Fibroblast of upper back skin (primary cell): Measurements from ENCODE around the gene PHLPP1.

Experiments used
- DNase-seq: peaks from one replicate; pipeline ENCODE4 v3.0.0-alpha.2; 2013

The PHLPP1 gene

DNA sequence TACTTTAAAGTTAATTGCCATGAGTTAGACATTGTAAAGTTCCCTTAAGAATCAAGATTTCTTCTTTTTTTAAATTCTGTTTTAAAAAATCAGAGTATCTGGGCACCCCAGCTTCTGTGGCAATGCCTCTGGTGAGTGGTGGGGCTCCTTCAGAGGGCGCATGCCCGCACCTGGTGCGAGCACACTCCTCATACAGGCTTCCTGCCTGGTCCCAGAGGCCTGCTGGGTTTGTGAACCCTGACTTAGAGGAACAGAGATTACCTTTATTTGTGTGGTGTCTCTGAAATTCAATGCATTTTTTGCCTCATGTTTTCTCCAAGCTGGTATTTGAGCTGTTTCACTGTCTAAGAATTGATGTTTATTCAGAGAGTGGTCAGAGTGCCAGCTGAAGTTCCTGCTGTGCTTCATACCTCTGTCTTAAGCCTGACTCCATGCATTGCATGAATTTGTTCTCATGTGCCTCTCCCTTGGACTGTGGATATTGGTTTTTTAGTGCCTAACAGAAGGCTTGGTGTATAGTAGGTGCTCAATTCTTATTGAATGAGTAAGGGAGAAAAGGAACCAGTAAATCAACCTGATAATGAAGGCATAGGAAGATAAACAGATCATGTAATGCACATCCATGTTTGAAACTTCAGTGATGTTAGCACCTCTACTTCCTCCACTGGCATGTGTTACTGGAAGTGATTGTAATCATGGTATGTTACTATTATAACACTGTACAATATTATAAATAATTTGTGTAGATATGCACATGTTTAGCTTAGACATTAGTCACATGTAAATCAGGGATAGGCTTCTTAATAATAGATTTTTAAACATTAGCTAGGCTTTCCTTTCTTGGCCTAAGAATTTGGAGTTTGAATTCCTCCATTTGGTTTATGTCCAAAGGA lies 29.0 kb downstream of the PHLPP1 start:
- DNase-seq: no peak

DNA sequence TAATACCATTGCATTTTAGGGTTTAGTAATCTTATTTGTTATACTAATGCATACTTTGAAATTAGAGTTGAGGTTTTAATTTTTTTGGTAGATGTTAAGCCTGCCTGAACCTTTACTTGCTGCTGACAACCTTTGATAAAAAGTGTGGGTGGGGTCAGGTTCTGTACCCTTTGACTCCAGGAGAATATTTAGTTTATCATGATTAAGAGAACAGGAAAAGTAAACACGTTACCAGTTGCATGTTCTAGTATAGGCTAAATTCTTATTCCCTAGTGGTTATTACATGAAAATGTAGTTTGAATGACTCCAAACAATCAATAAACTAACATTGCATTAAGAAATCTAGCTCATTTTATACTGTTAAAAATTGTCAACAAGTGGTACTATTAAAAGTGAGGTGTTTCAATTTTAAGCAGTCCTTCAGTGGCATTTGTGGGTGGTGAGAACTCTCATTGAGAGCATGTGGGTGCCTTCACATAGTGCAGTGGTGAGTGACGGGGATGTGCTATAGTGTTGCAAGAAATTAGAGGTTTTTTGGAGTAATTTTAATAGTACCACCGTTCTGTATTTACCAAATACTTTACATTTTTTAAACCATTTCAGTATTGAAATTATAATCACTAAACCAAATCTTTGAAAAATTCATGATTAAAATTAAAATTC lies 29.9 kb downstream of the PHLPP1 start:
- DNase-seq: no peak

DNA sequence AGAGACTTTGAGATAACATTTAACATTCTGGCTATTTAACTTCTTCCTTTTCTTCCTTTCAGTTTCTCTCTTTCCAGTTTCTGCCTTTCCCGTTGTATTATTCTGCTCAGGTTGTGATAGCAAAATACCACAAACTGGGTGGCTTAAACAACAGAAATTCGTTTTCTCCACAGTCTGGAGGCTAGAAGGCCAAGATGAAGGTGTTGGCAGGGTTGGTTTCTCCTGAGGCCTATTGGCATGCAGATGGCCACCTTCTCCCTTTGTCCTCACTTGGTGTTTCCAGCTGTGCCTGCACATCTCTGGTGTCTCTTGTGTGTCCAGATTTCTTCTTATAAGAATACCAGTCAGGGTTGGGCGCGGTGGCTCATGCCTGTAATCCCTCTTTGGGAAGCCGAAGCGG lies 34.0 kb downstream of the PHLPP1 start:
- DNase-seq: no peak

DNA sequence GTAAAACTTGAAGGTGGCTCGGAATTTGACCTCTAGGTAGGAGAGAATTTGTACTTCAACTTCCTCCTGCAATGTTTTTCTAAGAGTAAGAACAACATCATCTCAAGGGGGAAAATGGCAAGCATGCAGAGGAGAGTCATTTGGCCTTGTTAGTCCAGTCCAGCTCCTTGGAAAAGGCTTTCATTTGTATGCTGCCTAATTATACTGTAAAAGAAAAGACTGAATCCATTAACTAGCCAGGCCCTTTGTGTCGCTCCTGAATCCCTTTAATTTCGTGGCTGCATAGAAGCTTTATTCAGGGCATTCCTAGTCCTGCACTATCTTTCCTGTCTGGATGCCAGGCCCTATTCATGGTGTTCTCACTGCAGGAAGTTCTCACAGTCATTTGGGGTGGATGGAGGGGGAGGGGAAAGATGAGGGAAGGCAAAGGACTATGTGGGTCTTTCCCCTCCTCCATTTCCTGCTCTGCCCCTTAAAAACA lies 36.0 kb downstream of the PHLPP1 start:
- peak; percentile 44 for DNase-seq

DNA sequence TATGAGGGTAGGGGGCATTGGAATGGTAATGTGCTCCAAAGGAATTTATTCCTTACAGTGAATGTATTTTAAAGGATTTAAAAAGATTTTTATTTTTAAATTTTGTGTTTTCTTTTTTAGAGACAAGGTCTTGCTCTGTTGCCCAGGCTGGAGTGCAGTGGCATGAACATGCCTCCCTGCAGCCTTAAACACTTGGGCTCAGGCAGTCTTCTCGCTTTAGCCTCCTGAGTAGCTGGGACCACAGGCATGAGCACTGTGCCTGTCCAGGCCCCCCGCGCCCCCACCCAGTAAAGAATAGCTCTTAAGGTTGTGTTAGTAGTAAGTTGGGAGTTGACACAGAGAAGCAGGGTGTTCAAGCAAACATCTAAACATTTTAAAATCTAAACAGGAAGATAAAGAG lies 36.6 kb downstream of the PHLPP1 start:
- no peak for DNase-seq

DNA sequence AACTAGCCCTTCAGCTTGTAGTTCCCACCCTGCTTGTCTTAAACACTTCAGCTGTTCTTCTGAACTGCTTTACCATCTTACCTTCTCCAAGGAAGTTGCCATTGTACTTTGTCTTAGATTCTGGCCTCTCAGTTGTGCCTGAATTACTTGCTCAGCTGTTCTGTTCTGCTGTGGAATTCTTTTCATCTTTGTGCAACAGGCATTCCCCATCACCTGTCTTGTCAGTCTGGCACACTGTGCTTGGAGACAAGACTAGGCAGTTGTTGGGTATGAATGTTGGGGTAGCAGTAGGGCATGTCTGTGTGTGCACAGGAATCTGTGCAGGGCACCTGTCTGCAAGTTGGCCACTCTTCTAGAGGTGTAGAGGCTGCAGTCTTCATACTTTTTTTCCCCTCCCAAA lies 38.7 kb downstream of the PHLPP1 start:
- no peak for DNase-seq

DNA sequence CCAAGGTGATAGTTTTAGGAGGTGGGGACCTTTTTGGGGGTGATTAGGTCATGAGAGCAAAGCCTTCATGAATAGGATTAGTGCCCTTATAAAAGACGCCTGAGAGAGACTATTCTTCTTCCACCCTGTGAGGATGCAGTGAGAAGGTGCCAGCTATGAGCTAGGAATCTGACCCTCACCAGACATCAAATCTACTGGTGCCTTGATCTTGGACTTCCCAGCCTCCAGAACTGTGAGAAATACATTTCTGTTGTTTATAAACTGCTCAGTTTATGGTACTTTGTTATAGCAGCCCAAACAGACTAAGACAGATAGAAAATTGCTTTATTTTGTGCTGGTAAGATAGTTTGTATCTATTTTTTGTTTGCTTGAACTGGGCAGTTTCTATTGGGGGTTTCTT lies 40.1 kb downstream of the PHLPP1 start:
- no peak for DNase-seq

DNA sequence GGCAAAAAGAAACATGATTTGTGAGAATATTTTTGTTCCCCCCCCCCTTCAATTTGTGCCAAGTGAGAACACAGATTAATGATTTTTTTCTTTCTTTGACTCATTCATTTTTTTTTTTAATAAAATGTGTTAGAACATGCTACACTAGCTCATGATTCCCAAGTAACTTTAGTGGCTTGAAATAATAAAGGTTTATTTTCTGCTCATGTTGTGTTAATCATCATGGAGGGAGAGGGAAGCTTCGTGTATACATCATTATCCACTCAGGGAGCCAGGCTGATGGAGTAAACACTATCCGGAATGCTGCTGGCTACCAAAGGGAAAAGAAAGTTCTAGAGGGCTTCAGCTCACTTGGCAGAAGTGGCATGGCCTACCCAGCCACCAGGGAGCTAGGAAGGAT lies 40.6 kb downstream of the PHLPP1 start:
- no peak for DNase-seq

DNA sequence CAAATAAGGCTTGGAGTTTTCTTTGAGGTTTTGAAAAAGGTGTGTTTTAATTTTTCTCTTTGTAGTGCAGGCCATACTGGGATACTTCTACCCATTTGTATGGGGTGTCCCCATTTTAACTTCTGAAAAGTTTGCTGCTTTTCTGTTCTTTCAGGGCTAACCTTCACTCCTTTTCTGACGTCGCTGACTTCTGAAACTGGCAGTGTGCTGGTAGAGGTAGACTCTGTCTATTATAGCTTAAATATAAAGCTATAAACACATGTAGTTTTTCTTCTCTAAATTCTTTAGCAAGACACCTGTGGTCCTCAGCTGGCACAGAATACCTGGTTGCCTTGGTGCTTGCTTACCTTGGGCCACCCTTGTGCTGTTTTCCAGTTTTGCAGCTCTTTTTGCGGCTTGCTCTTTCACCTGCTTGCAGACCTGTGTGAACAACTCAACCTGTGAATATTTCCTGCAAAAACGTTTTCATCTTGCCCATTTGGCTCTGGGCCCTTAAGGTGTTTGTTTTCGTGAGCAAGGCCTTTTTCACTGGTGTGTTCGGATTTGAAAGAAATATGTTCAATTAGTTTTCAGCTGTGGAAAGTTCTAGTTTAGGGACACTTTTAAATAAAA lies 42.2 kb downstream of the PHLPP1 start:
- DNase-seq: no peak

DNA sequence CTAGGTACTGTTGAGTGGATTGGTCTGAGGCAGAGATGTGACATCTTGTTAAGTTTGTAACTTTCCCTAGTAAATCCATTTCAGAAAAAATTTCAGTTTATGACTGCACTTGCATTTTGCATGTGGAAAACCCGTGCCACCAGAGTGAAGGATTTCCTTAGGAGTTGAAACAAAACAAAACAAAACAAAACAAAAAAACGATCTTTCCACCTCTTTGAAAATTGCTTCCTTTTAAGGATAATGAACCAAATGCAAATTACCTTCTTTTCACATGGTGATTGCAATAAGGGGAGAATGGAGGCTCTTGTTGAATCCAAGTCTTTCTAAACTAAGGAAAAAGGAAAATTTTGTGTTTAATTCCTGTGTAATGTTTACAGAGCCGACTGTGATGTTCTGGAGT lies 43.2 kb downstream of the PHLPP1 start:
- DNase-seq: no peak

DNA sequence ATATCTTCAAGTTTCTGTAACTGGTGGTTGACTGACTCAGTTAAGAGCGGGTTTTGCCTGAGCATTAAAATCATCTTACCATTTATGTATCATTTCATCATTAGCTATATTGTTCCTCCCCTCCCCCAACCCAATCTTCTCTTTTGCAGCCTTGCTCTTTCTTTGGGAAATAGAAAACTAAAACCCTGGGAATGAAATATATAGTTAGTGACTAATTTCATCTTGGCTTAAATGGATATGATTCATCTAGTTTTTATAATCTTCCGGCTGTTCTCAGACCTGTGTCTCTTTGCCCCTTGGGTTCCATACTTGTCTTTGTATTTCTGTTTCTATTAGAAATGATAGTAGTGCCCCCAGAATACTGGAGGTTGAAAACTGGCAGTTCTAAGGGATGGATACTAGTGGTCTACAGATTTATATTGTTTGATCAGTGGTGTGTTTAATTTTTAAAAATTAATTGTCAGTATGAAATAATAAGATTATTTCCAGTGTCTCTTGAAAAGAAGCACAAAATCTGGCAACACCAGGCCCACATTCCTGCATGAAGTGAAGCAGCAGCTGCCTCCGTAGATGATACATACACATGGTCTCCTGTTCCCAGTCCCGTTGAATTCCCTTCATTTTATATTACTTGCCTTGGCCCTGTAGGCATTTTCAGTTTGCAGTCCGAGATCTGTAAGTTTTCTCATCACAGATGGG lies 44.5 kb downstream of the PHLPP1 start:
- peak; percentile 71 for DNase-seq

DNA sequence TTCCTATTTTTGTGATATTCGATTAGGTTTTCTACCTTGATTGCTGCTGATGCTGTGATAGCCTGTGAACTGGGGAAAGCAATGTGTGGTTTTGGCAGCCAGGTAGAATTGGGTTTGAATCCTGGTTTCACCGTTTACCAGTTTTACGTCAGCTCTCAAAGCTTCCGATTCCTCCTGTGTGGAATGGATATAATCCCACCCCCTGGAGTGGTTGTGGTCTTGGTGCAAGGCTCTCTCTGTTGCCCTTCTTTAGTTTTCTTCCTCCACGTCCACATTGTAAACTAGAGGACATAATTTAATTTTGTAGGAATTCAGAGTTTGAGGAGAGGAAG lies 45.0 kb downstream of the PHLPP1 start:
- DNase-seq: peak; percentile 12

DNA sequence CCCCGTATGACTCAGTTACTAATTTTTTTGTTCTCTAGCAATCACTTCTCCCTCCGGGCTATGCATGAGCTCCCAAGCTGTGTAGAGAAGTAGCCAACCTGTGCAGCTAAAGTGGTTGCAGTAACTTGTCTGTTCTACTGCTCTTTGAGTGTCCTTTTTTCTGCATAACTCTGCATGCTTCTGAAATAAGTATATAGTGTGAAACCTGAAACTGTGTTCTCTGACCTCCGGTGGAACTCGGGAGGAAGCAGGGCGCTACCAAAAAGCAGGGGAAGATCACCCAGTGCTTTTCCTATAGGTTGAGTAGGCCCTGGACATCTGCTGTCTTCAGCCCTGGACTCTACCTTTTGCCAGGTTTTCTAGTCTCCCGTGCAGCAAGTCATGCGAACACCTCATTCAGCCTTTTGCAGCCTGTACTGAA lies 47.8 kb downstream of the PHLPP1 start:
- no peak for DNase-seq

DNA sequence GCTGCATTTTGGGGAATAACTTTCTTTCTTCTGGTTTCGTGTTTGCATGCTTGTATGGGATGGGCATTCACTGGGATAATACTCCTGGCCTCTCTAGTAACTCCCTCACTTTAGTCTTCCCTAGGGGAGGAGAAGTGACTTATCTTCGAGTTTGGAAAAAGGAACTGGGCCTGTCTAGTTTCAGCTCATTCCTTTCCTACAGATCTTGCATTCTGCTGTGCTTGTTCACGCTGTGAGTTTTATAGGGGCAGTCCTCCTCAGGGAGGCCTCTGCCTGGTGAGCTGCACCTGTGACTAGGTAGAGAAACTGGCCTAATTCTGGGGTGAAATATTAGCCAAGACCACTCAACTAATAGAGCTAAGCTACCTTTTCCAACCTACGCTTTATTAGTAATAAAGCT lies 50.9 kb downstream of the PHLPP1 start:
- no peak for DNase-seq

DNA sequence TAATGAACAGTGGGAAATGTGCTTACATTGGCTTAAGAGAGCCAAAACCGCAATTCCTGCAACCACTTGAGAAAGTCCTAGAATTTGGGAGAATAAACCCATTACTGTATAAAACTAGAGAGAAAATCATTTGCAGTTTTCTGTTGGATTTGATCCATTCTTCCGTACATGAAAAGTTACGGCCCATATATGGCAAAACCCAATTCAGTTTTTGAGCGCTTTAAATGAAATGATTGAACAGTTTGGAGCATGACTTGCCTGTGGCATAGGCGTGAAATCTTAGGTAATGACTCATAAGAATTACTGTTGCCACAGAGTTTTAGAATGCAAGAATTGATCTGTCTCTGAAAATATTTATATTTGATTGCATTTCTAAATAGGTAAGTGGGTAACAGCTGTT lies 52.0 kb downstream of the PHLPP1 start:
- peak; percentile 72 for DNase-seq

DNA sequence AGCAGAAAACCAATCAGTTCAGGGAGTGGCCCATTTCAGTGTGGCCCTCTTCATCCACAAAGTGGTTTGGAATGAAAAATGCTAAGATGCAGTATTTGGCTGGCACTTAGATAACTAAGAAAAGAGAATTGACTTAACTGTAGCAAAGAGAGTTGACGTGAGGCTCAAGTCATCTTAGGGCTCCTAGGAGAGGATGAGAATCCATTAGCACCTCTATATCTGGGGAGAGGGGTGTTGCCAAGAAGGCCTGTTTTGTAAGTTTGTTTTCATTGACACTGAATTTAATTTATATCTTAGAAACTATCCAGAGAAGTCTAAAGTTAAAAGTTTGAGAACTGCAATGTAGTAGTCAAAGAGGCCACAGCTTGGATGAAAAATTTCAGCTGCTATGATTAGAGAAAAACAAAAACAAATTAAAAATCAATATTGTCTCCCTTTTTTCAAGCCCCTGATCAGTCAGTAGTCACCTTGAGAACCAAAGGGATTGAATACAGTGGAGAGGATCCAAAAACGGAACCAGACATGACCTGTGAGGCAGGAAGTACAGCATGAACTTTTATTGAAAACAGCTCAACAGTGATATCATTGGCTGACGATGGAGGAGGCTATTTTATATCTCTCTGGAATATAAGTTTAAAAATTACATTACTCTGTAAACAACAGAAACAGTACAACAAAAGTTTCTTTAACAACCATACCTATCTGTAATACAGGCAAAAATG lies 52.7 kb downstream of the PHLPP1 start:
- DNase-seq: no peak

DNA sequence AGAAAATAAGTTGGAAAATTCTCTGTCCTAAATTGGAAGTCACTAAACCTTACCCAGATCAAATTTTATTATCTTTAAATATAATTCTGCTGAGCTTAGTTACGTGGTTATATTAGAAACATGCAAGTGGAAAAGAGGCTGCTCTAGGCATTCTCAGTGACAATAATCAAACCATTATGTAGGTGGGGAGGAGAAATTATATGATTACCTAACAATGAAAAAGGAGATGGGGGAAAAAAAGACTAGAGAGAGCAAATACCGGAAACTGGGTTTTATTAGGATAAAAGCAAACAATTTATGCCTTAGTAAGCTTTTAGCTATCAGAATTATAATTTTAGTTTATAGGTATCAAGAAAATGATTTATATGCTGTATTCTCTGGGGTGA lies 53.2 kb downstream of the PHLPP1 start:
- DNase-seq: no peak

DNA sequence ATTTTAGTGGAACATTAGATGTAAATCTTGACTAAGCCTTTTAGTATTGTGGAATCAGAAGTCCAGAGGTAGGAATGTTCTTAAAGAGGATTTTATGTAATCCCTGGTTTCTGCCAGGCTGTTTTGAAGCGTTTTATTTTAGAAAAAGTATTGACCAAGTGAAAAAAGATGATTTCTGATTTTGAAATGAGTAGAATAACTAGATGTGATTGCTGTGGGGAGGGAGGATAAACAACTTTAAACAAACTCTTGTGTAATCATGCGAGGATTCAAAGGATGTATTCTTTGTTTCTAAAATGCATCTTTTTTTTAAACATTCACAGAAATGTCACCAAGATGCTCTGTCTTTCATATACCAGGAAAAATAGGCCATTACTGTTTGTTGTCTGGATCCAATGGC lies 53.9 kb downstream of the PHLPP1 start:
- DNase-seq: no peak

DNA sequence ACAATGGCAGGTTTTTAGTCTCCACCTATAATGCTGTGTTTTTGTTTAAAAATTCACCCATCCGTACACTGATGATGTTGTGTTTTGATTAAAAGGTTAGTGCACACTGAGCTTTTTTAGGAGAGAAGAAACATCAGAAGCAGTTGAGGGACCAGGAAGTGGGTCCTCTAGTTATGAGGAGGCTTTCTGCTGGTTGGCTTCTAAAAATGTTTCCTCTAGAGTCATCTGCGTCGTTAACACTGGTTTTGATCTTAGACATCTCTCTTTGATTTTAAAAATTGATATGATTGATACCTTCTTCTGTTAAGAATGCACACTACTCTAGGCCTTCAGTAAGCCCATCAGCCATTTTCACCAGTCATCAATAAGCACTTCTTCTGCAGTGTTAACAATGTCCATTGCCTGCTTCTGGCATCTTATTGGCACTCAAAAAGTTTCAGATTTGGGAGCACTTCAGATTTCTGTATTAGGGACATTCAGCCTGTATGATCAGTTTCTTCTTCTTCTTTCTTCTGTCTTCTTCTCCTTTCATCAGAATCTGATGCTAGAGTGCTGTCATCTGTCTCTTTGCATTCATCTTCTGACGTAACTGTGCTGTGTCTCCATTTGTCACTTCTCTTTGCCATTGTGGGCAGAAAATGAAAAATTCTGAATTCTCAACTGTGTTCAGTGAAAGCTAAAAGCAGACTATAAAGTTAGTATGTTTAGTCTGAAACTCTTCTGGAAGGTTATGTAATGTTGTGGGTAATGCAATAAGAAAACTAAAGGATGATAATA lies 56.3 kb downstream of the PHLPP1 start:
- DNase-seq: no peak

DNA sequence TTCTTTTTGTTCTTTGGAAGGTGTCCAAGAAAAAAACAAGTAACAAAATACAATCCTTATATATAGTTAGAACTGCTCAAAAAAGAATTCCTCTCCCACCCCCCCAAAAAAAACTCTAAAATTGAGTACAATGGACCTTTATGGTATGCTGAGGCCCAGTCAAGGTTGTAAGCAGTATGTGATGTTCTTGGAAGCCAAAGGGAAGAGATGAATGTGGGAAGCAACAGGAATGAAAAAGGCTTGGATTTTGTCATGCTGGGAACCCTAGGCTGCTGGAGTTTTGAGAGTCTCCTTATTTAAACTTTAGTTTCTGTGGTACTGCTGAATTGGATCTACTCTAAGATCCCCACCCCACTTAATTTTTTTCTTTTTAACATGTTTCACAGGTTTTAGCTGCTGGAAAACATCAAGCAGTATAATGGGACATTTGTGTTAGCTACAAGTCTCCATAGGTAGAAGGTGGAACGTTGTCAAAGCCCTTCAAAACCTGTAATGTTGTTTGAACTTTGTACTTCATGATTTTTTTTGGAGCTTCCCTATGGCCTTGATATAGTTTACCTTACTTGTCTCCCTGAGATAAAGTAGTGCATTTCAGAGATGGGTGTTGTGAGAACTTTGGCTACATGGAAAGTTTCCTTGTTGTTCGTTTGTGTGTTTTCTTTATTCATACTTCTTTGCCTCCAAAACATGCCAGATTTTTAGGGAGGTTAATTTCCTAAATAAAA lies 57.7 kb downstream of the PHLPP1 start:
- DNase-seq: no peak

DNA sequence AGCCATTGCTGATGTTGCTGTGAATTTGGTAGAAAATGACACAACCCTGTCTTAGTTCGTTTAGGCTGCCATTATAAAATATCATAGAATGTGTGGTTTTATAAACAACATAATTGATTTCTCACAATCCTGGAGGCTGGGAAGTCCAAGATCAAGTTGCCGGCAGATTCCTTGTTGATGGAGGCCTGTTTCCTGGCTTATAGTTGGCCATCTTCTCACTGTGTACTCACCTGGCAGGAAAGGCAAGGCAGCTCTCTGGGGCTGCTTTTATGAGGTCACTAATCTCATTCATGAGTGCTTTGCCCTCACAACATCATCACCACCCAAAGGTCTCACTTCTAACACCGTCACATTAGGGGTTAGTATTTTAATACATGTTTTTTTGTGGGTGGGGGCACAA lies 58.4 kb downstream of the PHLPP1 start:
- DNase-seq: no peak
